Spleen (tissue), 7 donors: Measurements from ENCODE around the gene HMOX2.

Experiments used
- POLR2A ChIP-seq, 3 donors: fragments of 450-650 bp; IDR thresholded peaks; one replicate each; pipeline ENCODE4 v1.5.1; 2017; ENCODE audit warnings: antibody characterized with exemption in 3 of 3, mild to moderate bottlenecking in 1 of 3
- TF ChIP-seq, protein P1 (sequence below), 11 experiments: fragments of 200-600 bp in 7 of 11; fragments of 450-650 bp in 4 of 11; sonication (generic) in 4 of 11; IDR thresholded peaks in 8 of 11; conservative IDR thresholded peaks in 3 of 11; 1 replicate in 7 of 11; 2 replicates in 4 of 11; pipeline versions ENCODE4 v1.4.0 to v1.8.0; 2016 to 2021; ENCODE audit warnings: antibody characterized with exemption in 11 of 11, inconsistent platforms in 4 of 11, mild to moderate bottlenecking in 1 of 11
- donor health status: DM: no; HTN: no; CAD: no; lungs with moderate emphysema.
- donor health status: DM: no; HTN: no; CAD: no.
- donor health status: DM: no; HTN: no; CAD: no.

DNA sequence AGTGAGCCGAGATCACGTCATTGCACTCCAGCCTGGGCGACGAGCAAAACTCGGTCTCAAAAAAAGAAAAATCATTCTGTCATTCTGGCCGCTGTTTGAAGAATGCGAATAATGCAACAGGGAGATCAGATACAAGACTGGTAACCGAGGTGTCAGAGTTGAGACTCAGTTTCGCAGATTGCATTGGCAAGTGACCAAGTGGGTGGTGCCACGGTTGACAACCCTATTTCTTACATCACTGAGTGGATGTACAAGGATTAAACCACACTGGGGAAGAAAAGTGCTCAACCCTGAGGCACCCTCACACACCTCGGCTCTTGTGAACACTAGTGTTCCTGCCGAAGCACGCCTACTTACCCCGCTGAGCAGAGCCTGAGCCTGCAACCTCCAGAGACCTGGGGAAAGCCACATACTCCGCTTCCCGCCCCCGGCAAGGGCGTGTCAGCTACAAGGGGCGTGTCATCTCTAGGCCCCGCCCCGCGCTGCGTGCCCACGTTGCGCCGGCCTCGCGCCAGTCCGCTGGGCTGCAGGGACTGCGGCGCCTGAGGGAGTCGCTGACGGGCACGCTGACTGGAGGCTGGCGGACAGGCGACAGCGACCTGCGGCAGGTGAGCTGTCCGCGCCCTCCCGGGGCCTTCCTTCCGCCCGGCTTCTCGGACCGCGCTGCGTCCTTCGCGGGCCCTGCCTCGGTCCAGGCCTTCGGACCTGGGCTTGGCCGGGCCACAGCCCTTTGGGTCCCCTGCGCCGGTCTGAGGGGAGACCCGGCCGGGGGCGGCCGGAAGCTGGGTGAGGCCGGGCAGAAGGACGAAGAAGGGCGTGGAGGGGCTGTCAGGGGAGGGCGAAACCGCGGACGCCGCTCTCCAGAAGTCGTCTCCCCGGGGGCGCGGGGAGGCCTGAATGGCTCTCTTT, at the start of gene HMOX2:
- TF ChIP-seq, protein P1, sequence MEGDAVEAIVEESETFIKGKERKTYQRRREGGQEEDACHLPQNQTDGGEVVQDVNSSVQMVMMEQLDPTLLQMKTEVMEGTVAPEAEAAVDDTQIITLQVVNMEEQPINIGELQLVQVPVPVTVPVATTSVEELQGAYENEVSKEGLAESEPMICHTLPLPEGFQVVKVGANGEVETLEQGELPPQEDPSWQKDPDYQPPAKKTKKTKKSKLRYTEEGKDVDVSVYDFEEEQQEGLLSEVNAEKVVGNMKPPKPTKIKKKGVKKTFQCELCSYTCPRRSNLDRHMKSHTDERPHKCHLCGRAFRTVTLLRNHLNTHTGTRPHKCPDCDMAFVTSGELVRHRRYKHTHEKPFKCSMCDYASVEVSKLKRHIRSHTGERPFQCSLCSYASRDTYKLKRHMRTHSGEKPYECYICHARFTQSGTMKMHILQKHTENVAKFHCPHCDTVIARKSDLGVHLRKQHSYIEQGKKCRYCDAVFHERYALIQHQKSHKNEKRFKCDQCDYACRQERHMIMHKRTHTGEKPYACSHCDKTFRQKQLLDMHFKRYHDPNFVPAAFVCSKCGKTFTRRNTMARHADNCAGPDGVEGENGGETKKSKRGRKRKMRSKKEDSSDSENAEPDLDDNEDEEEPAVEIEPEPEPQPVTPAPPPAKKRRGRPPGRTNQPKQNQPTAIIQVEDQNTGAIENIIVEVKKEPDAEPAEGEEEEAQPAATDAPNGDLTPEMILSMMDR (IDR thresholded peaks at IDR 0.05 in 8 of 11, conservative IDR thresholded peaks at IDR 0.05 in 3 of 11), result peak in 9 of 11 experiments; percentile 12 to 71 (median 51)
- peak in 2 of 3 donors; percentile 84 to 90 for TF ChIP-seq POLR2A (IDR thresholded peaks at IDR 0.05)
